ENCODE results near the gene RPS16.
A peak's percentile ranks its signal among the peaks of the same experiment; 100 is the strongest.

RPS16 gene

GRCh38 chr19:39413272-39413910 lies 22.4 kb downstream of the RPS16 start (continued):
- no peak for TF ChIP-seq ZNF280D (tag by site-specific recombination; IDR thresholded peaks at IDR 0.05)
- peak; percentile 100 for TF ChIP-seq ZNF341 (tag by site-specific recombination; IDR thresholded peaks at IDR 0.05; ENCODE audit: low read depth)
- TF ChIP-seq ZNF112 (tag by site-specific recombination; IDR thresholded peaks at IDR 0.05) = no peak
- no peak for TF ChIP-seq ZNF274 (IDR thresholded peaks at IDR 0.05; ENCODE audit: low read length)
- TF ChIP-seq ZNF274 (tag by site-specific recombination; IDR thresholded peaks at IDR 0.05; ENCODE audit: borderline replicate concordance) = no peak
- TF ChIP-seq YY1 (tag by site-specific recombination; IDR thresholded peaks at IDR 0.05) = no peak
- peak; percentile 37; the same call in 1 of the 2 replicates for TF ChIP-seq ZNF366 (tag by site-specific recombination; conservative IDR thresholded peaks at IDR 0.05)
- peak; percentile 62; the same call in 1 of the 2 replicates for TF ChIP-seq ZNF169 (tag by site-specific recombination; IDR thresholded peaks at IDR 0.05)
- TF ChIP-seq ZNF645 (tag by site-specific recombination; IDR thresholded peaks at IDR 0.05) = 0 out of 2 replicates have a peak, but pooled peaks have one; percentile 26
- TF ChIP-seq BCL11A (tag by site-specific recombination; IDR thresholded peaks at IDR 0.05; ENCODE audit: low read depth) = 0 out of 2 replicates have a peak, but pooled peaks have one; percentile 14
- peak; percentile 69; the same call in 1 of the 2 replicates for TF ChIP-seq HIC1 (tag by site-specific recombination; IDR thresholded peaks at IDR 0.05)
- peak; percentile 54; the same call in 1 of the 2 replicates for TF ChIP-seq ZBTB6 (tag by site-specific recombination; IDR thresholded peaks at IDR 0.05)
- no peak for TF ChIP-seq ZNF621 (tag by site-specific recombination; IDR thresholded peaks at IDR 0.05)
- no peak for TF ChIP-seq GFI1B (tag by site-specific recombination; IDR thresholded peaks at IDR 0.05)
- peak; percentile 68; the same call in 1 of the 2 replicates for TF ChIP-seq KLF1 (tag by site-specific recombination; IDR thresholded peaks at IDR 0.05)
- peak; percentile 48 for TF ChIP-seq ZBTB10 (tag by site-specific recombination; IDR thresholded peaks at IDR 0.05)
- 0 out of 2 replicates have a peak, but pooled peaks have one; percentile 9 for TF ChIP-seq ZXDB (tag by site-specific recombination; IDR thresholded peaks at IDR 0.05)
- TF ChIP-seq ZNF791 (tag by site-specific recombination; IDR thresholded peaks at IDR 0.05) = no peak
- no peak for TF ChIP-seq ZNF514 (tag by site-specific recombination; IDR thresholded peaks at IDR 0.05)
- no peak for TF ChIP-seq REST (tag by site-specific recombination; IDR thresholded peaks at IDR 0.05)
- peak; percentile 85 for TF ChIP-seq SP2 (tag by site-specific recombination; IDR thresholded peaks at IDR 0.05)
- no peak for TF ChIP-seq RBAK (tag by site-specific recombination; IDR thresholded peaks at IDR 0.05)
- no peak for TF ChIP-seq ZNF585B (tag by site-specific recombination; IDR thresholded peaks at IDR 0.05)
- TF ChIP-seq ZNF16 (tag by site-specific recombination; IDR thresholded peaks at IDR 0.05; ENCODE audit: low read depth) = no peak
- TF ChIP-seq ZNF248 (tag by site-specific recombination; IDR thresholded peaks at IDR 0.05) = no peak
- TF ChIP-seq ZNF548 (tag by site-specific recombination; IDR thresholded peaks at IDR 0.05) = no peak
